Fibroblast of pulmonary artery (primary cell): ENCODE results near the gene TOB1.
A peak's percentile ranks its signal among the peaks of the same experiment; 100 is the strongest.

Experiments used
- DNase-seq: peaks from one replicate; pipeline ENCODE4 v3.0.0-alpha.2; 2010; ENCODE audit warnings: low read depth
- H3K4me3 ChIP-seq: replicated peaks from 2 replicates; pipeline ENCODE4 v1.5.1; 2011; ENCODE audit warnings: low read depth, mild to moderate bottlenecking, control low read depth, low read length, moderate library complexity
- CTCF ChIP-seq: IDR thresholded peaks from 2 replicates; pipeline ENCODE4 v1.5.1; 2011; ENCODE audit warnings: mild to moderate bottlenecking, control low read depth, low read length, inconsistent platforms; ENCODE audit errors: missing control alignments

Gene TOB1

GRCh38 chr17:50820651-50821050 lies 45.5 kb downstream of the TOB1 start:
- H3K4me3 ChIP-seq = no peak overlapping the region
- no peak for DNase-seq
- TF ChIP-seq CTCF = no peak

GRCh38 chr17:50818921-50819657 lies 47.1 kb downstream of the TOB1 start:
- no peak for DNase-seq
- TF ChIP-seq CTCF = no peak
- H3K4me3 ChIP-seq = no peak overlapping the region

- TF ChIP-seq CTCF = no peak
- no peak overlapping the region for H3K4me3 ChIP-seq
- no peak for DNase-seq
Observed at GRCh38 chr17:50818261-50818660, 47.9 kb downstream of the TOB1 start.

GRCh38 chr17:50817838-50818237 lies 48.3 kb downstream of the TOB1 start:
- DNase-seq = no peak
- H3K4me3 ChIP-seq = no peak overlapping the region
- no peak for TF ChIP-seq CTCF

GRCh38 chr17:50816771-50817751 lies 49.1 kb downstream of the TOB1 start:
- H3K4me3 ChIP-seq = no peak overlapping the region
- DNase-seq = peak; percentile 31
- TF ChIP-seq CTCF = peak; percentile 70

GRCh38 chr17:50816271-50816670 lies 49.9 kb downstream of the TOB1 start:
- no peak for DNase-seq
- TF ChIP-seq CTCF = no peak
- no peak overlapping the region for H3K4me3 ChIP-seq
